Measurements from ENCODE around the gene EXOC4. TPM values are rescaled to one million over a fixed set of nuclear protein-coding genes. Genes with fewer than 3 reads are reported as not detected.

Gene EXOC4
- total and polyA plus RNA-seq, 2 of the 8 experiments (the other 6 are each of a cell fraction or from before 2014, with no cell fraction given) = 27.0 to 67.3 TPM

DNA sequence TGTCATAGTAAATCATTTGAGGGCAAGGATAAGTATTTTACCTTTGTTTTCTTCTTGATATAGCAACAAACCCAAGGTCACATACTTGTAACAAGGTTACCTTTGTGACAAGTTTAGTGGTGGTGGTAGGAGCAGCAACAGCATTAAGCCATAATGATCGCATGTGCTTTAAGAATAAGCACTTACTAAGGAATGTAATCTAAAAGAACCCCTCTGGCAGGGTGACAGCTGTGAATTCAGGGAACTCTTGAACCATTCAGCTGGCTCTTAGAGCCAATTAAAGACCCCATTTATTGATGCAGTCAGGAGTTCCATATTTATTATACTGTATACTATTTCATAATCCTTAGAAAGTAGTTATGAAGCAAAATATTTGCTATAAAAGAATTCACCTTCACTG lies 370.8 kb downstream of the EXOC4 start:
- Histone ChIP-seq H2BK5ac (ENCODE audit: low read depth, low read length) (no peak overlapping the region), H2BK12ac (ENCODE audit: low read depth, low read length) (no peak overlapping the region), H3K56ac (replicated peaks; ENCODE audit: insufficient read length, low read depth, low read length) (no peak overlapping the region), H3K79me1 (ENCODE audit: low read depth, low read length) (no peaks in the 10 kb centered on the region), H3K4me2 (ENCODE audit: insufficient read depth in 1 of 2, low read depth in 2 of 2, low read length in 2 of 2) (no peak overlapping the region), H4K20me1 (replicated peaks in 1 of 2; ENCODE audit: control insufficient read depth in 1 of 2, insufficient read depth in 2 of 2, low read length in 2 of 2) (no peaks in the 10 kb centered on the region), H4K91ac (replicated peaks; ENCODE audit: insufficient read length, low read length) (no peak overlapping the region), H3K4me3 (ENCODE audit: extremely low read depth in 1 of 4, insufficient read depth in 2 of 4, low read depth in 3 of 4, low read length in 4 of 4) (no peak overlapping the region), H3K4ac (replicated peaks; ENCODE audit: insufficient read length, low read depth, low read length) (no peak overlapping the region), H3K36me3 (ENCODE audit: control insufficient read depth in 2 of 4, insufficient read depth in 4 of 4, low read length in 3 of 4) (no peaks in the 10 kb centered on the region), H3K23me2 (ENCODE audit: low read depth, low read length) (no peaks in the 10 kb centered on the region), H4K8ac (ENCODE audit: extremely low read depth, insufficient read depth, low read length) (no peak overlapping the region), H4K5ac (ENCODE audit: insufficient read length, low read depth, low read length) (no peak overlapping the region), H2BK20ac (ENCODE audit: low read length) (no peak overlapping the region), H3K27ac (ENCODE audit: low read depth, low read length) (no peak overlapping the region), H2AFZ (ENCODE audit: low read length) (no peak overlapping the region), H3K79me2 (ENCODE audit: control insufficient read depth in 1 of 2, insufficient read depth in 2 of 2, low read length in 2 of 2) (no peaks in the 10 kb centered on the region), H3K14ac (ENCODE audit: insufficient read length) (no peak overlapping the region), H3K4me1 (replicated peaks in 1 of 4; ENCODE audit: control insufficient read depth in 3 of 4, insufficient read depth in 4 of 4, low read length in 3 of 4) (no peaks in the 10 kb centered on the region), H2AK5ac (ENCODE audit: low read depth, low read length) (no peak overlapping the region), H3K9me3 (ENCODE audit: insufficient read depth in 2 of 2, low read depth in 1 of 2, low read length in 1 of 2) (no peaks in the 10 kb centered on the region), H2BK120ac (replicated peaks; ENCODE audit: low read depth, low read length) (no peak overlapping the region), H3K27me3 (replicated peaks in 1 of 4; ENCODE audit: control insufficient read depth in 3 of 4, extremely low read depth in 1 of 4, insufficient read depth in 3 of 4, low read length in 3 of 4) (no peaks in the 10 kb centered on the region), H2BK15ac (ENCODE audit: low read length) (no peak overlapping the region), H3K9ac (replicated peaks in 1 of 4; ENCODE audit: extremely low read depth in 1 of 4, low read depth in 3 of 4, low read length in 3 of 4) (no peak overlapping the region), H3K23ac (ENCODE audit: insufficient read length) (no peak overlapping the region), H3K18ac (ENCODE audit: extremely low read depth, low read length) (no peak overlapping the region)
- FAIRE-seq (no peak), DNase-seq (ENCODE audit: low read depth in 1 of 2, low spot score in 2 of 2) (no peak)
- CTCF ChIA-PET (ENCODE audit: partially characterized antibody) = interaction anchor here (0.6 to 1.0 kb wide), 3 partner anchors 26 to 416 kb away, joined by 3 to 7 read pairs (median 3); no protein-coding TSS in a partner anchor
- 93% methylated on average over 1 of the region's 1 CpG; no CpG with 5 or more reads in 1 of the 2 experiments for whole genome bisulfite sequencing, 2 experiments (ENCODE audit: extremely low coverage in 1 of 2, insufficient coverage in 1 of 2, insufficient read length in 1 of 2, insufficient replicate concordance in 2 of 2, low coverage in 1 of 2, low lambda C conversion rate in 2 of 2, missing lambda C conversion rate in 1 of 2)
- POLR2A ChIA-PET (ENCODE audit: partially characterized antibody) = no interaction called here
- no peak for TF ChIP-seq SP1 (IDR thresholded peaks at IDR 0.05; ENCODE audit: low read depth, low read length)
- TF ChIP-seq CTBP2 (IDR thresholded peaks at IDR 0.05; ENCODE audit: borderline replicate concordance, insufficient read depth, insufficient read length, low read length) = no peak
- TF ChIP-seq FOSL1 (IDR thresholded peaks at IDR 0.05; ENCODE audit: insufficient read depth, low read depth, low read length) = no peak
- TF ChIP-seq TEAD4 (IDR thresholded peaks at IDR 0.05; ENCODE audit: low read depth, low read length) = no peak
- TF ChIP-seq TAF7 (optimal IDR thresholded peaks at IDR 0.05; ENCODE audit: borderline replicate concordance, low read depth, low read length) = no peak
- no peak for TF ChIP-seq EZH2 (IDR thresholded peaks at IDR 0.05; ENCODE audit: low read depth, low read length, severe bottlenecking)
- no peak for TF ChIP-seq BCL11A (IDR thresholded peaks at IDR 0.05; ENCODE audit: low read depth in 2 of 2, low read length in 2 of 2)
- TF ChIP-seq RBBP5 (IDR thresholded peaks at IDR 0.05; ENCODE audit: borderline replicate concordance, low read depth, low read length) = no peak
- TF ChIP-seq TAF1 (IDR thresholded peaks at IDR 0.05; ENCODE audit: low read depth, low read length) = no peak
- no peak for TF ChIP-seq SIN3A (conservative IDR thresholded peaks at IDR 0.05 in 1 of 2, IDR thresholded peaks at IDR 0.05 in 1 of 2; ENCODE audit: low read depth in 1 of 2, low read length in 2 of 2)
- TF ChIP-seq GTF2F1 (IDR thresholded peaks at IDR 0.05; ENCODE audit: borderline replicate concordance, low read depth, low read length) = no peak
- TF ChIP-seq MAFK (IDR thresholded peaks at IDR 0.05; ENCODE audit: low read depth, low read length) = no peak
- TF ChIP-seq, protein P1, sequence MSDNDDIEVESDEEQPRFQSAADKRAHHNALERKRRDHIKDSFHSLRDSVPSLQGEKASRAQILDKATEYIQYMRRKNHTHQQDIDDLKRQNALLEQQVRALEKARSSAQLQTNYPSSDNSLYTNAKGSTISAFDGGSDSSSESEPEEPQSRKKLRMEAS (IDR thresholded peaks at IDR 0.05) = no peak
- TF ChIP-seq JUND (IDR thresholded peaks at IDR 0.05; ENCODE audit: low read length) = no peak
- no peak for TF ChIP-seq SRF (IDR thresholded peaks at IDR 0.05; ENCODE audit: low read depth, low read length)
